ENCODE results near the gene ZNF217.

ZNF217 gene

GRCh38 chr20:53636540-53637097 lies 43.0 kb upstream of the ZNF217 start:
- Histone ChIP-seq H3K9ac (ENCODE audit: low read length) (no peak overlapping the region), H3K4me1 (ENCODE audit: insufficient read depth, low read length, severe bottlenecking) (peaks cover 46% of the 10 kb centered on the region), H3K79me2 (ENCODE audit: insufficient read depth, low read length) (no peaks in the 10 kb centered on the region), H2AFZ (ENCODE audit: low read length) (no peak overlapping the region), H3K27ac (ENCODE audit: low read depth, low read length, poor library complexity, severe bottlenecking) (peak overlapping the region; percentile 51), H3K27me3 (ENCODE audit: insufficient read depth, low read length) (no peaks in the 10 kb centered on the region), H3K4me2 (ENCODE audit: low read length) (no peak overlapping the region), H3K36me3 (ENCODE audit: insufficient read depth, low read length) (no peaks in the 10 kb centered on the region), H3F3A (ENCODE audit: insufficient read depth, low read length) (no peaks in the 10 kb centered on the region), H4K20me1 (ENCODE audit: insufficient read depth, low read length) (no peaks in the 10 kb centered on the region), H3K9me3 (ENCODE audit: low read length) (no peaks in the 10 kb centered on the region), H3K4me3 (ENCODE audit: low read depth, low read length, poor library complexity, severe bottlenecking) (no peak overlapping the region), H3K9me2 (ENCODE audit: low read depth, low read length) (no peaks in the 10 kb centered on the region)
- TF ChIP-seq CTCF (IDR thresholded peaks at IDR 0.05; ENCODE audit: low read length) (no peak), EZH2 (IDR thresholded peaks at IDR 0.05; ENCODE audit: borderline replicate concordance, low read length) (no peak)

- H3K9me3 ChIP-seq (ENCODE audit: low read length) = no peaks in the 10 kb centered on the region
- no peaks in the 10 kb centered on the region for H3K36me3 ChIP-seq (ENCODE audit: insufficient read depth, low read length)
- H3K4me2 ChIP-seq (ENCODE audit: low read length) = no peak overlapping the region
- H3K4me1 ChIP-seq (ENCODE audit: insufficient read depth, low read length, severe bottlenecking) = peaks cover 49% of the 10 kb centered on the region
- no peaks in the 10 kb centered on the region for H4K20me1 ChIP-seq (ENCODE audit: insufficient read depth, low read length)
- no peaks in the 10 kb centered on the region for H3K27me3 ChIP-seq (ENCODE audit: insufficient read depth, low read length)
- no peak overlapping the region for H3K4me3 ChIP-seq (ENCODE audit: low read depth, low read length, poor library complexity, severe bottlenecking)
- H3F3A ChIP-seq (ENCODE audit: insufficient read depth, low read length) = no peaks in the 10 kb centered on the region
- H3K9ac ChIP-seq (ENCODE audit: low read length) = no peak overlapping the region
- H3K27ac ChIP-seq (ENCODE audit: low read depth, low read length, poor library complexity, severe bottlenecking) = peak overlapping the region; percentile 51
- H3K9me2 ChIP-seq (ENCODE audit: low read depth, low read length) = no peaks in the 10 kb centered on the region
- no peaks in the 10 kb centered on the region for H3K79me2 ChIP-seq (ENCODE audit: insufficient read depth, low read length)
- no peak overlapping the region; the same call in 1 of the 2 replicates for H2AFZ ChIP-seq (ENCODE audit: low read length)
- no peak for TF ChIP-seq CTCF (IDR thresholded peaks at IDR 0.05; ENCODE audit: low read length)
- TF ChIP-seq EZH2 (IDR thresholded peaks at IDR 0.05; ENCODE audit: borderline replicate concordance, low read length) = no peak
Observed at GRCh38 chr20:53635221-53635620, 41.6 kb upstream of the ZNF217 start.

GRCh38 chr20:53631909-53632662 lies 38.4 kb upstream of the ZNF217 start:
- H3K9ac ChIP-seq (ENCODE audit: low read length) = no peak overlapping the region
- H3K4me2 ChIP-seq (ENCODE audit: low read length) = no peak overlapping the region
- H3K9me2 ChIP-seq (ENCODE audit: low read depth, low read length) = no peaks in the 10 kb centered on the region
- H3F3A ChIP-seq (ENCODE audit: insufficient read depth, low read length) = 0 out of 2 replicates have a peak, but pooled peaks cover 3% of the 10 kb centered on the region
- no peaks in the 10 kb centered on the region for H4K20me1 ChIP-seq (ENCODE audit: insufficient read depth, low read length)
- peaks cover 52% of the 10 kb centered on the region for H3K4me1 ChIP-seq (ENCODE audit: insufficient read depth, low read length, severe bottlenecking)
- H2AFZ ChIP-seq (ENCODE audit: low read length) = no peak overlapping the region
- no peak overlapping the region for H3K4me3 ChIP-seq (ENCODE audit: low read depth, low read length, poor library complexity, severe bottlenecking)
- H3K9me3 ChIP-seq (ENCODE audit: low read length) = no peaks in the 10 kb centered on the region
- peak overlapping the region; percentile 53 for H3K27ac ChIP-seq (ENCODE audit: low read depth, low read length, poor library complexity, severe bottlenecking)
- no peaks in the 10 kb centered on the region for H3K27me3 ChIP-seq (ENCODE audit: insufficient read depth, low read length)
- no peaks in the 10 kb centered on the region for H3K36me3 ChIP-seq (ENCODE audit: insufficient read depth, low read length)
- H3K79me2 ChIP-seq (ENCODE audit: insufficient read depth, low read length) = no peaks in the 10 kb centered on the region
- TF ChIP-seq EZH2 (IDR thresholded peaks at IDR 0.05; ENCODE audit: borderline replicate concordance, low read length) = no peak
- no peak for TF ChIP-seq CTCF (IDR thresholded peaks at IDR 0.05; ENCODE audit: low read length)
